Activated naive CD8-positive, alpha-beta T cell treated with anti-CD3 and anti-CD28 coated beads, Interleukin-2, amount 50 U/mL, for 24 hours (primary cell): ENCODE measurements around the gene REN.

ENCODE experiments used
- ATAC-seq: fragments of 150-1000 bp; cut with Tn5 transposase; one replicate; pipeline ENCODE4 v1.10.0; 2021
- DNase-seq: peaks from one replicate; pipeline ENCODE4 v3.0.0; 2021
- H3K27ac Mint-ChIP-seq: one replicate; pipeline ENCODE4 v1.8.0; 2021; ENCODE audit warnings: mild to moderate bottlenecking, mixed read lengths
- H3K27me3 Mint-ChIP-seq: one replicate; pipeline ENCODE4 v1.8.0; 2021; ENCODE audit warnings: mixed read lengths
- H3K36me3 Mint-ChIP-seq: one replicate; pipeline ENCODE4 v1.8.0; 2021; ENCODE audit warnings: low read depth, mixed read lengths
- H3K4me1 Mint-ChIP-seq: one replicate; pipeline ENCODE4 v1.8.0; 2021; ENCODE audit warnings: mixed read lengths
- H3K4me3 Mint-ChIP-seq: one replicate; pipeline ENCODE4 v1.8.0; 2021; ENCODE audit warnings: mild to moderate bottlenecking, moderate library complexity, mixed read lengths
- H3K9me3 Mint-ChIP-seq: one replicate; pipeline ENCODE4 v1.8.0; 2021; ENCODE audit warnings: mixed read lengths

REN gene

GRCh38 chr1:204197068-204197467, 30.9 kb upstream of the REN start:
- ATAC-seq = no peak
- Mint-ChIP-seq H3K27ac (no peak overlapping the region), H3K4me3 (no peak overlapping the region), H3K4me1 (peaks cover 4% of the 10 kb centered on the region), H3K36me3 (no peaks in the 10 kb centered on the region), H3K9me3 (no peaks in the 10 kb centered on the region), H3K27me3 (peaks cover 4% of the 10 kb centered on the region)
- no peak for DNase-seq

- H3K4me3 Mint-ChIP-seq = no peak within 1 kb of the TSS
- H3K36me3 Mint-ChIP-seq = no peaks in the 10 kb centered on the region
- H3K27me3 Mint-ChIP-seq = peaks cover 7% of the 10 kb centered on the region
- H3K27ac Mint-ChIP-seq = no peak within 1 kb of the TSS
- H3K9me3 Mint-ChIP-seq = no peaks in the 10 kb centered on the region
- peaks cover 4% of the 10 kb centered on the region for H3K4me1 Mint-ChIP-seq
- no peak for DNase-seq
- no peak for ATAC-seq
Measured at GRCh38 chr1:204196068-204196795, 30.1 kb upstream of the REN start, which contains the start of gene KISS1. KISS1 (minus strand) TSS chr1:204196491; CDS start chr1:204192876, 3,615 bp downstream.

- peaks cover 12% of the 10 kb centered on the region for H3K4me1 Mint-ChIP-seq
- no peak overlapping the region for H3K4me3 Mint-ChIP-seq
- no peak for DNase-seq
- no peaks in the 10 kb centered on the region for H3K9me3 Mint-ChIP-seq
- ATAC-seq = no peak
- H3K27ac Mint-ChIP-seq = no peak overlapping the region
- H3K36me3 Mint-ChIP-seq = no peaks in the 10 kb centered on the region
- peaks cover 16% of the 10 kb centered on the region for H3K27me3 Mint-ChIP-seq
Measured at GRCh38 chr1:204194771-204195170, 28.6 kb upstream of the REN start.

GRCh38 chr1:204194080-204194479, 27.9 kb upstream of the REN start:
- Mint-ChIP-seq H3K27me3 (peaks cover 22% of the 10 kb centered on the region), H3K9me3 (no peaks in the 10 kb centered on the region), H3K4me3 (no peak overlapping the region), H3K4me1 (peaks cover 19% of the 10 kb centered on the region), H3K36me3 (no peaks in the 10 kb centered on the region), H3K27ac (no peak overlapping the region)
- ATAC-seq = no peak
- no peak for DNase-seq

- Mint-ChIP-seq H3K36me3 (no peaks in the 10 kb centered on the region), H3K27ac (no peak overlapping the region), H3K9me3 (no peaks in the 10 kb centered on the region), H3K27me3 (peaks cover 26% of the 10 kb centered on the region), H3K4me3 (no peak overlapping the region), H3K4me1 (peaks cover 20% of the 10 kb centered on the region)
- ATAC-seq = no peak
- DNase-seq = no peak
Measured at GRCh38 chr1:204192589-204193352, 26.6 kb upstream of the REN start.

GRCh38 chr1:204192046-204192445, 25.9 kb upstream of the REN start:
- peaks cover 20% of the 10 kb centered on the region for H3K4me1 Mint-ChIP-seq
- no peak overlapping the region for H3K4me3 Mint-ChIP-seq
- no peak overlapping the region for H3K27ac Mint-ChIP-seq
- H3K9me3 Mint-ChIP-seq = no peaks in the 10 kb centered on the region
- peaks cover 32% of the 10 kb centered on the region for H3K27me3 Mint-ChIP-seq
- no peaks in the 10 kb centered on the region for H3K36me3 Mint-ChIP-seq
- DNase-seq (no peak), ATAC-seq (no peak)

- no peak for DNase-seq
- peaks cover 20% of the 10 kb centered on the region for H3K4me1 Mint-ChIP-seq
- no peak overlapping the region for H3K4me3 Mint-ChIP-seq
- no peak overlapping the region for H3K27ac Mint-ChIP-seq
- H3K27me3 Mint-ChIP-seq = peaks cover 34% of the 10 kb centered on the region
- ATAC-seq = no peak
- H3K36me3 Mint-ChIP-seq = no peaks in the 10 kb centered on the region
- H3K9me3 Mint-ChIP-seq = no peaks in the 10 kb centered on the region
Measured at GRCh38 chr1:204191456-204191855, 25.3 kb upstream of the REN start.

- Mint-ChIP-seq H3K4me3 (peak overlapping the region; percentile 19), H3K27me3 (peaks cover 34% of the 10 kb centered on the region), H3K4me1 (peaks cover 20% of the 10 kb centered on the region), H3K36me3 (no peaks in the 10 kb centered on the region), H3K9me3 (no peaks in the 10 kb centered on the region), H3K27ac (no peak overlapping the region)
- ATAC-seq = peak; percentile 39
- DNase-seq = peak; percentile 17
Measured at GRCh38 chr1:204190212-204191211, 24.4 kb upstream of the REN start.

GRCh38 chr1:204188959-204189639, 23.0 kb upstream of the REN start:
- ATAC-seq (peak; percentile 33), DNase-seq (no peak)
- Mint-ChIP-seq H3K27ac (no peak overlapping the region), H3K9me3 (no peaks in the 10 kb centered on the region), H3K27me3 (peaks cover 41% of the 10 kb centered on the region), H3K36me3 (no peaks in the 10 kb centered on the region), H3K4me3 (no peak overlapping the region), H3K4me1 (peaks cover 16% of the 10 kb centered on the region)

GRCh38 chr1:204186597-204186996, 20.5 kb upstream of the REN start:
- peaks cover 38% of the 10 kb centered on the region for H3K27me3 Mint-ChIP-seq
- DNase-seq (no peak), ATAC-seq (no peak)
- peaks cover 16% of the 10 kb centered on the region for H3K4me1 Mint-ChIP-seq
- no peak overlapping the region for H3K4me3 Mint-ChIP-seq
- no peaks in the 10 kb centered on the region for H3K9me3 Mint-ChIP-seq
- H3K36me3 Mint-ChIP-seq = no peaks in the 10 kb centered on the region
- H3K27ac Mint-ChIP-seq = no peak overlapping the region

- peaks cover 7% of the 10 kb centered on the region for H3K27me3 Mint-ChIP-seq
- H3K4me1 Mint-ChIP-seq = no peaks in the 10 kb centered on the region
- ATAC-seq = no peak
- no peak overlapping the region for H3K27ac Mint-ChIP-seq
- no peaks in the 10 kb centered on the region for H3K9me3 Mint-ChIP-seq
- no peaks in the 10 kb centered on the region for H3K36me3 Mint-ChIP-seq
- DNase-seq = no peak
- no peak overlapping the region for H3K4me3 Mint-ChIP-seq
Measured at GRCh38 chr1:204181116-204181515, 15.0 kb upstream of the REN start.

GRCh38 chr1:204180133-204180532, 14.0 kb upstream of the REN start:
- no peaks in the 10 kb centered on the region for H3K9me3 Mint-ChIP-seq
- no peak overlapping the region for H3K4me3 Mint-ChIP-seq
- H3K27me3 Mint-ChIP-seq = peaks cover 7% of the 10 kb centered on the region
- DNase-seq (no peak), ATAC-seq (no peak)
- H3K4me1 Mint-ChIP-seq = no peaks in the 10 kb centered on the region
- H3K27ac Mint-ChIP-seq = no peak overlapping the region
- H3K36me3 Mint-ChIP-seq = no peaks in the 10 kb centered on the region

GRCh38 chr1:204178487-204179281, 12.5 kb upstream of the REN start:
- Mint-ChIP-seq H3K27me3 (peaks cover 1% of the 10 kb centered on the region), H3K4me1 (no peaks in the 10 kb centered on the region), H3K36me3 (no peaks in the 10 kb centered on the region), H3K27ac (no peak overlapping the region), H3K4me3 (no peak overlapping the region), H3K9me3 (no peaks in the 10 kb centered on the region)
- no peak for DNase-seq
- ATAC-seq = no peak
